GM18520 (cell line): ENCODE data around the gene IQGAP2.
A peak's percentile ranks its signal among the peaks of the same experiment; 100 is the strongest.

Experiments used
- ATAC-seq: cut with Tn5 transposase; IDR thresholded peaks from one replicate; pipeline ENCODE4 v1.9.1; 2021; ENCODE audit not compliant: unreplicated experiment

Gene IQGAP2

GRCh38 chr5:76384705-76385104, 18.4 kb upstream of the IQGAP2 start:
- no peak for ATAC-seq

- no peak for ATAC-seq
Observed at GRCh38 chr5:76385540-76385939, 17.5 kb upstream of the IQGAP2 start.

GRCh38 chr5:76386360-76386759, 16.7 kb upstream of the IQGAP2 start:
- no peak for ATAC-seq

- ATAC-seq, result no peak
Observed at GRCh38 chr5:76388236-76388635, 14.8 kb upstream of the IQGAP2 start.

- no peak for ATAC-seq
Observed at GRCh38 chr5:76388791-76389512, 14.1 kb upstream of the IQGAP2 start.

- ATAC-seq, result no peak
Observed at GRCh38 chr5:76389513-76390154, 13.5 kb upstream of the IQGAP2 start.

- ATAC-seq, result no peak
Observed at GRCh38 chr5:76391014-76391413, 12.1 kb upstream of the IQGAP2 start.

- no peak for ATAC-seq
Observed at GRCh38 chr5:76393035-76393680, 9.9 kb upstream of the IQGAP2 start.

GRCh38 chr5:76397200-76397599, 5.9 kb upstream of the IQGAP2 start:
- no peak for ATAC-seq

- no peak for ATAC-seq
Observed at GRCh38 chr5:76399268-76399667, 3.8 kb upstream of the IQGAP2 start.

- ATAC-seq, result no peak
Observed at GRCh38 chr5:76400466-76400865, 2.6 kb upstream of the IQGAP2 start.

- peak; percentile 19 for ATAC-seq
Observed at GRCh38 chr5:76401801-76402250, 1.3 kb upstream of the IQGAP2 start.

- ATAC-seq, result peak; percentile 16
Observed at GRCh38 chr5:76402251-76402885, 717 bp upstream of the IQGAP2 start.

- ATAC-seq, result peak; percentile 11
Observed at GRCh38 chr5:76403766-76404222, 709 bp downstream of the IQGAP2 start.

GRCh38 chr5:76404223-76405211, 1.4 kb downstream of the IQGAP2 start:
- ATAC-seq, result peak; percentile 22

- no peak for ATAC-seq
Observed at GRCh38 chr5:76406014-76406413, 2.9 kb downstream of the IQGAP2 start.

- no peak for ATAC-seq
Observed at GRCh38 chr5:76406673-76407072, 3.6 kb downstream of the IQGAP2 start.

- no peak for ATAC-seq
Observed at GRCh38 chr5:76408104-76408654, 5.1 kb downstream of the IQGAP2 start.

- ATAC-seq, result no peak
Observed at GRCh38 chr5:76412511-76412910, 9.4 kb downstream of the IQGAP2 start.

GRCh38 chr5:76413746-76414145, 10.7 kb downstream of the IQGAP2 start:
- ATAC-seq, result no peak
